ENCODE data around the gene OR5AS1.
"Not testable (repeated sequence)": the region's sequence is repeated elsewhere in the genome, so short reads cannot be mapped to it uniquely, and the experiment has no call there.

Gene OR5AS1

GRCh38 chr11:56027354-56027753 lies at the start of gene OR5AS1:
TSS of gene OR5AS1 (plus strand) at chr11:56027654. CDS start at chr11:56030419, 2,765 bp downstream.
- DNase-seq (ENCODE audit: low spot score) = no peak

GRCh38 chr11:55994525-55994924 lies 32.9 kb upstream of the OR5AS1 start, which contains the start of gene OR5F1:
TSS of gene OR5F1 (minus strand) at chr11:55994625. CDS start at chr11:55994625, 0 bp downstream.
- no peak for DNase-seq (ENCODE audit: low spot score)

- DNase-seq (ENCODE audit: low spot score) = no peak
Observed at GRCh38 chr11:56010716-56011115, 16.7 kb upstream of the OR5AS1 start.

DNA sequence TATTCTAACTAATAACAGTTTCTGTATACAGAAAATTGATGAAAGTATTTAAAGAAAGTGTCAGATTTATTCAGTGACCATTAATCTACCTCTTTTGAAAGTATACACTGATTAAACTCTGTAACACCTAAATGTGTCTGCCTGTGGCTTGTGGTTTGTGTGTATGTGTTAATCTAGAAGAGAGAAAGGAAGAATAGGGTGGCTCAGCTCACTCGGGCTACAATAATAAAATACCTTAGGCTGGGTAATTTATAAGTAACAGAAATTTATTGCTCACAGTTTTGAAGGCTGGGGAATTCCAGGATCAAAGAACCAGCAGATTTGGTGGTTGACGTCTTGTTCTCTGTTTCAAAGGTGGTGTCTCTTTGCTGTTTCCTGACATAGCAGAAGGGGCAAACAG lies 13.6 kb upstream of the OR5AS1 start:
- no peak for DNase-seq (ENCODE audit: low spot score)

DNA sequence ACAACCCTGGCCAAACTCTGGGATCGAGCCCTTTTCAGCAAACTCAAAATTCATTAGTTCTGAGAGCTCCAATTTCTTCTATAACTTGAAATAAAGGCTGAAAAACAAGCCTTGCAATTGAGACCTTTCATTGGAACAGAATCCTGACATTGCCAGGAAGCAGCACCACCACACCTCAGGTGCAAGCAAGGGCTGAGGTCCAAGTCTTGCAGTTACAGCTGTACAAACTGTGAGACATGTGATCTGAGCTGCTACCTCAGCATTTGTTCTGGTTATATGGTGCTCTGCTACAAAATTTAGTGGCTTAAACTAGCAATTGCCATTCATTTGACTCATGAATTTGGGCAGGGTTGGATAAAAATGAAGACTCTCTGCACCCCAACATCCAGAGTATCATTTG lies 18.1 kb downstream of the OR5AS1 start:
- no peak for DNase-seq (ENCODE audit: low spot score)

DNA sequence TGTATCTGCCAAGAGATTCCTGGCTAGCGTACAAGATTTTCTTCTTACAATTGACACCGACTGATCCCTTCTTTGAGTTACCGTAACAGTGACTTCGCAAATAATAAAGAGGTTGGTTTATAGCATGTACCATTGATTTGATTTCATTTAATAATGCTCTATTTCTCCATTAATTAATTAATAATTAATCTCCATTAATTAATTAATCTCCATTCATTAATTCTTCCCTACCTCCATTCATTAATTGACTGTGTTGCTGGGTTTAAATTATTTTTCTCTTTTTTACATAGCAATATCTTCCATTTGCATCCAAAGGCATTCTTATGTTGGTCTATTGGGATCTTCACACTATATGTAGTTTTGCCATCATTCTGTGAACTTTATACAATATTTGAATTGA lies 21.0 kb downstream of the OR5AS1 start:
- DNase-seq (ENCODE audit: low spot score) = no peak

- DNase-seq (ENCODE audit: low spot score) = no peak
Observed at GRCh38 chr11:56049487-56049886, 22.0 kb downstream of the OR5AS1 start.

DNA sequence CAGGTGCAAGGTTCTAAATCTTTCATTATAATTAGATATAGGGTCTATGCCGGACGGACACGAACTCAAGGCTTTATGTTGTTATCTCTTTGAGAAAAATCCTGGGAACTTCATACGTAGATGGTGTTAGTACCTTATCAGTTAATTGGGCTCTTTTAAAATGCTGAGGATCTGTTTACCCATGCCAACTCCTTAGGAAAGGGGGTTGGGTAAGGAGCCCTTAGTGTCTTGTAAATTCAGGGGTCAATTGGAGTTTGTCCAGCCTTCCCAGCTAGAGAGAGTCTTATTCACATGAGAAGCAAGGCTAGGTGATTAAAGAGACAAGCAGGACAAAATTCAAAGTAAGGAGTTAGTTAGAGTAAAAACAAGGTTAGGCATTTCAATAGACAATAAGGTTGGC lies 28.9 kb downstream of the OR5AS1 start:
- DNase-seq (ENCODE audit: low spot score) = not testable (repeated sequence)

DNA sequence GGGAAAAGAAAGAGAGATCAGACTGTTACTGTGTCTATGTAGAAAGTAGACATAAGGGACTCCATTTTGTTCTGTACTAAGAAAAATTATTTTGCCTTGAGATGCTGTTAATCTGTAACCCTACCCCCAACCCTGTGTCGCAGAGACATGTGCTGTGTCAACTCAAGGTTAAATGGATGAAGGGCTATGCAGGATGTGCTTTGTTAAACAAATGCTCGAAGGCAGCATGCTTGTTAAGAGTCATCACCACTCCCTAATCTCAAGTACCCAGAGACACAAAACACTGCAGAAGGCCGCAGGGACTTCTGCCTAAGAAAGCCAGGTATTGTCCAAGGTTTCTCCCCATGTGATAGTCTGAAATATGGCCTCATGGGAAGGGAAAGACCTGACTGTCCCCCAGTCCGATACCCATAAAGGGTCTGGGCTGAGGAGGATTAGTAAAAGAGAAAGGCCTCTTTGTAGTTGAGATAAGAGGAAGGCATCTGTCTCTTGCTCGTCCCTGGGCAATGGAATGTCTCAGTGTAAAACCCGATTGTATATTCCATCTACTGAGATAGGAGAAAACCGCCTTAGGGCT lies 30.3 kb downstream of the OR5AS1 start:
- not testable (repeated sequence) for DNase-seq (ENCODE audit: low spot score)

- not testable (repeated sequence) for DNase-seq (ENCODE audit: low spot score)
Observed at GRCh38 chr11:56058260-56058780, 30.9 kb downstream of the OR5AS1 start.

GRCh38 chr11:56066980-56067379 lies 39.5 kb downstream of the OR5AS1 start:
- no peak for DNase-seq (ENCODE audit: low spot score)

Measured in pons (tissue), 1 donor.